Astrocyte of the spinal cord (primary cell): ENCODE data around the gene SH2D6.
A peak's percentile ranks its signal among the peaks of the same experiment; 100 is the strongest.

ENCODE experiments used
- DNase-seq: peaks from one replicate; pipeline ENCODE4 v3.0.0; 2011; ENCODE audit warnings: low read depth, low spot score
- H3K4me3 ChIP-seq: 2 replicates; pipeline ENCODE4 v1.5.1; 2011; ENCODE audit warnings: low read depth, mild to moderate bottlenecking, low read length, moderate library complexity
- in situ Hi-C: cut with HindIII; loops from 2 replicates; pipeline ENCODE4 v1.10.0; 2017; ENCODE audit warnings: low sequenced_read_pairs
- TF ChIP-seq, protein P1 (sequence below): IDR thresholded peaks from 2 replicates; pipeline ENCODE4 v1.5.1; 2012; ENCODE audit warnings: low read depth, mild to moderate bottlenecking, low read length, inconsistent platforms

SH2D6 gene

DNA sequence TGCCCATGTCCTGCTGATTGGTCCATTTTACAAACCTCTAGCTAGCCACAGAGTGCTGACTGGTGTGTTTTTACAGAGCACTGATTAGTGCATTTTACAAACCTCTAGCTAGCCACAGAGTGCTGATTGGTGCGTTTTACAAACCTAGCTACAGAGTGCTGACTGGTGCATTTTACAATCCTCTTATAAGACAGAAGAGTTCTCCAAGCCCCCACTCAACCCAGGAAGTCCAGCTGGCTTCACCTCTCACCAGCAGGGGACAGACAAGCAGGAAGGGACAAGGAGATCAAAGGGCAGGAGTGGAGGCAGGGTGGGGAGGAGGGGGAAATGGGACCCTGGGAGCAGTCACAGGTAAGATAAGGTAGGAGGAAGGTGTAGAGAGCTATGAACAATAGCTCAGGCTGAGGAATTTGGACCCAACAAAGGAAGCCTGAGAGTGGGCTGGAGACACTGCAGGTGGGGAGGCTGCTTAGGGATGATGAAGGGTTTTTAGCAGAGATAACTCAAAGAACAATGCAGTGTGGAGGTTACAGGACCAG is 37.1 kb downstream of the SH2D6 start:
- DNase-seq: no peak
- H3K4me3 ChIP-seq: no peak overlapping the region
- TF ChIP-seq, protein P1, sequence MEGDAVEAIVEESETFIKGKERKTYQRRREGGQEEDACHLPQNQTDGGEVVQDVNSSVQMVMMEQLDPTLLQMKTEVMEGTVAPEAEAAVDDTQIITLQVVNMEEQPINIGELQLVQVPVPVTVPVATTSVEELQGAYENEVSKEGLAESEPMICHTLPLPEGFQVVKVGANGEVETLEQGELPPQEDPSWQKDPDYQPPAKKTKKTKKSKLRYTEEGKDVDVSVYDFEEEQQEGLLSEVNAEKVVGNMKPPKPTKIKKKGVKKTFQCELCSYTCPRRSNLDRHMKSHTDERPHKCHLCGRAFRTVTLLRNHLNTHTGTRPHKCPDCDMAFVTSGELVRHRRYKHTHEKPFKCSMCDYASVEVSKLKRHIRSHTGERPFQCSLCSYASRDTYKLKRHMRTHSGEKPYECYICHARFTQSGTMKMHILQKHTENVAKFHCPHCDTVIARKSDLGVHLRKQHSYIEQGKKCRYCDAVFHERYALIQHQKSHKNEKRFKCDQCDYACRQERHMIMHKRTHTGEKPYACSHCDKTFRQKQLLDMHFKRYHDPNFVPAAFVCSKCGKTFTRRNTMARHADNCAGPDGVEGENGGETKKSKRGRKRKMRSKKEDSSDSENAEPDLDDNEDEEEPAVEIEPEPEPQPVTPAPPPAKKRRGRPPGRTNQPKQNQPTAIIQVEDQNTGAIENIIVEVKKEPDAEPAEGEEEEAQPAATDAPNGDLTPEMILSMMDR: no peak
- in situ Hi-C loops: no loop called here

DNA sequence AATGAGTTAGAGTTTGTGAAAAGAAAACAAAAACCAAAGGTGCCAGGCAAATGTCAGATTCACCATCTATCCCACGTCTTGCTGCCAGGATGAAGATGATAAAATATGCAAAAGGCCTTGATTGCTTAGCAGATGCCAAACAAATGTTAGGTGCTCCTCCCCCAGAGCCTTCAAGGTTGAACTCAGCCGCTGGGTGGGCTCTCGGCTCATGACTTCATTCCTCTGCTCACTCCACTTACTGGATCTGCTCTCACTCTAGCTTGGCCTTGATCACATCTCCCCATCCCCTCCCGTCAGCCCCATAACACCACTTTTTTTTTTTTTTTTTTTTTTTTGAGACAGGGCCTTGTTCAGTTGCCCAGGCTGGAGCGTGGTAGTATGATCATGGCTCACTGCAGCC is 38.5 kb downstream of the SH2D6 start:
- TF ChIP-seq, protein P1: no peak
- in situ Hi-C loops: no loop called here
- no peak overlapping the region for H3K4me3 ChIP-seq
- DNase-seq: no peak

DNA sequence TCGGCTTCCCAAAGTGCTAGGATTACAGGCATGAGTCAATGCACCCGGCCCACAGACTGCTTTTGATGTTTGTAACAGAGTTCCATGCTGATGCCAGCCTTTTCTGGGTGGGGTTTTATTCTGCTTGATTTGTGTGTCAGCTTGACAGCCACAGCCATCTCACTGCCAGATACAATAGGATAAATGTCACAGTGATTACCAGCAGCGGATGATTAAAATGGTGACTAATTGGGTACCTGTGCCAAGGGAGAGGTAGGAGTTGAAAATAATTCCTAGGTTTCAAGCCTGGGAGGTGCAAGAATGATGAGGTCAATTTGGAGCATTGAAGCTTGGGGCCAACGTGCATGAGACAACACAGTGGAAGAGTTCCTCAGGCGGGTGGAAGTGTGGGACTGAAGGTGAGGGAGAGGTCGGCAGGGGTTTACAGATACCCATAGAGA is 39.4 kb downstream of the SH2D6 start:
- in situ Hi-C loops: no loop called here
- H3K4me3 ChIP-seq: no peak overlapping the region
- TF ChIP-seq, protein P1: no peak
- peak; percentile 35 for DNase-seq

DNA sequence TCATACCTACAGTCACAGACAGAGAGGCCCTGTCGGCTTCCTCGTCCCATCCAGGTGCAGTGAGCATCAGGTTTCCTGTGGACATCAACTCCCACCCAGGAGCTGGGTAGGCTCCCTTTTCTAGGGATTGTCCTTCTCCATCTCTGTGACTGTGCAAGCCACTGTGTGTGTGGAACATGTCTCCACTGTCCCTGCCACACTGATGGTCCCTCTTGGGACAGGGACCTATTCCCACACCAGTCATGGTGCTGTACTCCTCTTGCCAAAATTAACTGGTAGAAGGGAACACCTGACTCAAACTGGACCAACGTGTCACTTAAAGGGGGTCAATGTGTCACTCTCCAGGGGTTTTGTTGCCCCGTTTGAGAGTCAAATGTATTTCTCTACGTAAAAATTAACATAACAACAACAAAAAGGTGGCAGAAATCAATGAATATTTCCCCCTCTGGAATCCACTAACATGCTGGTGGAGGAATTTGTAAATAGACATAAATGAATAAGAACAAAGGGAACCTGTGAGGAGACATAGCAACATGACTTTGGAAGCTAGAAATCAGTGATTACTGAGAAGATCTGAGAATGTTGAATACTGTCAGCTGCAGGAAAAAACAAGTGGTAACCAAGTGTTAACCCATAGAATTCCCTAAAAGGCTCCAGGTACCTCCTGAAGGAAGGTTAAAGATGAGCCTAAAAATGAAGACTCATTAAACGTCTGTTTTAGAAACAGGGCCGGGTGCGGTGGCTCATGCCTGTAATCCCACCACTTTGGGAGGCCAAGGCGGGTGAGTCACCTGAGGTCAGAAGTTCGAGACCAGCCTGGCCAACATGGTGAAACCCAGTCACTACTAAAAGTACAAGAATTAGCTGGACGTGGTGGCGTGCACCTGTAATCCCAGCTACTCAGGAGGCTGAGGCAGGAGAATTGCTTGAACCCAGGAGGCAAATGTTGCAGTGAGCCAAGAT is 40.4 kb downstream of the SH2D6 start:
- H3K4me3 ChIP-seq: no peak overlapping the region
- DNase-seq: no peak
- TF ChIP-seq, protein P1: no peak
- in situ Hi-C loops: no loop called here

DNA sequence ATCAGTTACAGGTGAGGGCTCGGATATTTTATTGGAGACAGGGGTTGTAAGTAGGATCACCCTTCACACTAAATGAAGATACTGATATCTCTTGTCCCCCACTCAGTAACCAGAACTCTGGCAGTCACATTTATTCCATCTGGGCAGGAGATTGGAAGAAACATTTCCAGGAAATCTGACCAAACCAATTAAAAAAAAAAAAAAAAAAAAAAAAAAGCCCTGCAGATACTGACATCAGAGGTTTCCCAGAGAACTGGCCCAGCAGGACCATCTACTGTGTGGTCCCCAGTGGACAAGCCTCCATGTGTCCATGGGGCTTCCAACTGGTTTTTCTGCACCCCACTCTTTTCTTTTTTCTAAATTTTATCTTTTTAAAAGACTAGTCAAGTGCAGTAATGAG is 41.3 kb downstream of the SH2D6 start:
- TF ChIP-seq, protein P1: no peak
- in situ Hi-C loops: no loop called here
- no peak for DNase-seq
- H3K4me3 ChIP-seq: no peak overlapping the region

DNA sequence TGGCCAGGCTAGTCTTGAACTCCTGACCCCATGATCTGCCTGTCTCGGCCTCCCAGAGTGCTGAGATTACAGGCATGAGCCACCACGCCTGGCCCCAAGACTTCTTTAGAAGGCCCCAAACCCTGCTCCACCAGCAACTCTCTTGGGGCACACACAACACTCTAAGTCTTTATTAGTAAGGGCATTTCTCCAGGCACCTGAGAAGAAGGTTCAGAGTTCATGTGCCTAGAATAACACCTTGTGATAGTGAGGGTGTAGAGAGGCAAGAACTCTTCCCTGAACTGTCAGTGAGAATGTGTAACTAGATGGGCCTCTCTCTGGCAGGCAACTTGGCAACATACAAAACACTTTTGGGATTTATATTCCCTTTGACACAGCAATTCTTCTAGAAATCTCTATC is 43.8 kb downstream of the SH2D6 start:
- no peak for DNase-seq
- in situ Hi-C loops: no loop called here
- H3K4me3 ChIP-seq: no peak overlapping the region
- TF ChIP-seq, protein P1: no peak
